ENCODE results near the gene STAU1.

GRCh38 chr20:49103647-49104364 is 84.3 kb downstream of the STAU1 start:
- TF ChIP-seq CREB1 (IDR thresholded peaks at IDR 0.05; ENCODE audit: low read depth), result no peak
- no peak for TF ChIP-seq YY1 (IDR thresholded peaks at IDR 0.05; ENCODE audit: low read depth)
- no peak for TF ChIP-seq TAF1 (IDR thresholded peaks at IDR 0.05; ENCODE audit: low read depth)
- no peak for TF ChIP-seq TEAD4 (IDR thresholded peaks at IDR 0.05)
- no peak for TF ChIP-seq MAX (IDR thresholded peaks at IDR 0.05)
- TF ChIP-seq USF1 (IDR thresholded peaks at IDR 0.05), result no peak
- no peak for TF ChIP-seq TCF12 (IDR thresholded peaks at IDR 0.05; ENCODE audit: low read depth)
- TF ChIP-seq REST (IDR thresholded peaks at IDR 0.05; ENCODE audit: low read depth), result no peak
- no peak for TF ChIP-seq ZBTB7A (IDR thresholded peaks at IDR 0.05; ENCODE audit: low read depth)
